Neural cell (in vitro differentiated cells): Measurements from ENCODE around the gene HOXB5. TPM values are rescaled to one million over a fixed set of nuclear protein-coding genes. Genes with fewer than 3 reads are reported as not detected.

Source experiments
- H2AFZ ChIP-seq: fragments of 200-600, 300-800 bp; sonication (generic), shearing (Covaris generic); 2 replicates; pipeline ENCODE4 v1.6.0; 2014; ENCODE audit warnings: low read depth, mild to moderate bottlenecking, antibody characterized with exemption, low read length, moderate library complexity
- H3F3A ChIP-seq: fragments of 200-600 bp; shearing (Covaris generic); 2 replicates; pipeline ENCODE4 v1.6.1; 2016; ENCODE audit warnings: mild to moderate bottlenecking, moderate library complexity, mixed read lengths, antibody characterized with exemption, low read length; ENCODE audit not compliant: insufficient read depth, poor library complexity, severe bottlenecking
- H3K27ac ChIP-seq: fragments of 200-600, 300-800 bp; sonication (generic), shearing (Covaris generic); 2 replicates; pipeline ENCODE4 v1.5.1; 2014; ENCODE audit warnings: mild to moderate bottlenecking, low read length, moderate library complexity
- H3K27me3 ChIP-seq: fragments of 300-800, 200-600 bp; sonication (generic), shearing (Covaris generic); 2 replicates; pipeline ENCODE4 v1.6.0; 2014; ENCODE audit warnings: mild to moderate bottlenecking, low read depth, low read length, moderate library complexity; ENCODE audit not compliant: insufficient read depth
- H3K36me3 ChIP-seq: fragments of 300-800, 200-600 bp; sonication (generic), shearing (Covaris generic); 2 replicates; pipeline ENCODE4 v1.5.1; 2014; ENCODE audit warnings: mild to moderate bottlenecking, antibody characterized with exemption, low read length, moderate library complexity; ENCODE audit not compliant: insufficient read depth
- H3K4me2 ChIP-seq: fragments of 300-800, 200-600 bp; sonication (generic), shearing (Covaris generic); 2 replicates; pipeline ENCODE4 v1.6.0; 2014; ENCODE audit warnings: mild to moderate bottlenecking, low read length
- H3K4me3 ChIP-seq: fragments of 300-800, 200-600 bp; sonication (generic), shearing (Covaris generic); 2 replicates; pipeline ENCODE4 v1.5.1; 2014; ENCODE audit warnings: mild to moderate bottlenecking, low read length, moderate library complexity
- H3K79me2 ChIP-seq: fragments of 200-600 bp; shearing (Covaris generic); replicated peaks from 2 replicates; pipeline ENCODE4 v1.6.0; 2014; ENCODE audit warnings: mild to moderate bottlenecking, low read length, moderate library complexity; ENCODE audit not compliant: insufficient read depth
- H3K9ac ChIP-seq: fragments of 300-800, 200-600 bp; sonication (generic), shearing (Covaris generic); 2 replicates; pipeline ENCODE4 v1.6.1; 2016; ENCODE audit warnings: mild to moderate bottlenecking, low read length, mixed read lengths
- H3K9me2 ChIP-seq: fragments of 200-600 bp; shearing (Covaris generic); 2 replicates; pipeline ENCODE4 v1.6.1; 2016; ENCODE audit warnings: mild to moderate bottlenecking, low read length, mixed read lengths; ENCODE audit not compliant: insufficient read depth
- H3K9me3 ChIP-seq: fragments of 200-600, 300-800 bp; sonication (generic), shearing (Covaris generic); 2 replicates; pipeline ENCODE4 v1.6.1; 2016; ENCODE audit warnings: mild to moderate bottlenecking, mixed run types, low read length, moderate library complexity, mixed read lengths
- H4K20me1 ChIP-seq: fragments of 200-600 bp; shearing (Covaris generic); 2 replicates; pipeline ENCODE4 v1.6.1; 2016; ENCODE audit warnings: mild to moderate bottlenecking, mixed run types; ENCODE audit not compliant: insufficient read depth
- CTCF ChIP-seq: fragments of 450-650 bp; IDR thresholded peaks from 2 replicates; pipeline ENCODE4 v1.5.1; 2014; ENCODE audit warnings: antibody characterized with exemption, mild to moderate bottlenecking, moderate library complexity; ENCODE audit not compliant: poor library complexity, severe bottlenecking
- EP300 ChIP-seq: fragments of 450-650 bp; conservative IDR thresholded peaks from 2 replicates; pipeline ENCODE4 v1.6.1; 2014; ENCODE audit warnings: antibody characterized with exemption, mild to moderate bottlenecking, moderate library complexity; ENCODE audit not compliant: poor library complexity, severe bottlenecking
- EZH2 ChIP-seq: fragments of 200-600, 300-800 bp; shearing (Covaris generic), sonication (generic); IDR thresholded peaks from 2 replicates; pipeline ENCODE4 v1.6.1; 2014; ENCODE audit warnings: antibody characterized with exemption, low read length, borderline replicate concordance, mild to moderate bottlenecking; ENCODE audit not compliant: insufficient read depth, poor library complexity, severe bottlenecking
- MXI1 ChIP-seq: fragments of 450-650 bp; conservative IDR thresholded peaks from 2 replicates; pipeline ENCODE4 v1.6.1; 2014; ENCODE audit warnings: antibody characterized with exemption, mild to moderate bottlenecking; ENCODE audit not compliant: poor library complexity, severe bottlenecking
- POLR2AphosphoS5 ChIP-seq: IDR thresholded peaks from 2 replicates; pipeline ENCODE4 v1.6.1; 2012
- RAD21 ChIP-seq: fragments of 450-650 bp; conservative IDR thresholded peaks from 2 replicates; pipeline ENCODE4 v1.6.1; 2014; ENCODE audit warnings: antibody characterized with exemption, mild to moderate bottlenecking, moderate library complexity
- REST ChIP-seq: IDR thresholded peaks from 2 replicates; pipeline ENCODE4 v1.6.1; 2012; ENCODE audit warnings: borderline replicate concordance
- SMC3 ChIP-seq: fragments of 450-650 bp; conservative IDR thresholded peaks from 2 replicates; pipeline ENCODE4 v1.6.1; 2014; ENCODE audit warnings: antibody characterized with exemption, mild to moderate bottlenecking, moderate library complexity; ENCODE audit not compliant: poor library complexity
- TAF1 ChIP-seq: IDR thresholded peaks from 2 replicates; pipeline ENCODE4 v1.6.1; 2012; ENCODE audit warnings: low read depth
- polyA plus RNA-seq: library from polyadenylated mRNA; depleted of rRNA; stranded (reverse); fragments of >200 nt; gene quantifications from 2 replicates; pipeline ENCODE4 v1.2.3, GENCODE V29; 2014

Gene HOXB5
- polyA plus RNA-seq, 1 donor from 2014 or later, result not detected

- H3K9ac ChIP-seq, result no peak overlapping the region
- no peaks in the 10 kb centered on the region for H3K36me3 ChIP-seq
- no peaks in the 10 kb centered on the region for H3K79me2 ChIP-seq
- peaks cover 100% of the 10 kb centered on the region for H3K27me3 ChIP-seq
- no peak for TF ChIP-seq SMC3
- no peak for TF ChIP-seq REST
- TF ChIP-seq EZH2, result no peak
- no peak for TF ChIP-seq TAF1
- no peak for TF ChIP-seq CTCF
- no peak for TF ChIP-seq RAD21
- TF ChIP-seq EP300, result no peak
- no peak for TF ChIP-seq MXI1
- no peak for TF ChIP-seq POLR2AphosphoS5
- H3K4me2 ChIP-seq, result no peak overlapping the region
- no peaks in the 10 kb centered on the region for H3K9me2 ChIP-seq
- H3K4me3 ChIP-seq, result no peak overlapping the region
- no peaks in the 10 kb centered on the region for H3K9me3 ChIP-seq
- no peaks in the 10 kb centered on the region for H3F3A ChIP-seq
- H3K27ac ChIP-seq, result no peak overlapping the region
- H4K20me1 ChIP-seq, result no peaks in the 10 kb centered on the region
- H2AFZ ChIP-seq, result no peak overlapping the region
Measured at GRCh38 chr17:48546924-48547807, 46.4 kb downstream of the HOXB5 start.

GRCh38 chr17:48546137-48546923 lies 47.2 kb downstream of the HOXB5 start:
- Histone ChIP-seq H3K27me3 (peaks cover 100% of the 10 kb centered on the region), H3F3A (no peaks in the 10 kb centered on the region), H3K9ac (no peak overlapping the region), H4K20me1 (no peaks in the 10 kb centered on the region), H3K79me2 (no peaks in the 10 kb centered on the region), H3K4me2 (no peak overlapping the region), H3K36me3 (no peaks in the 10 kb centered on the region), H3K27ac (no peak overlapping the region), H3K9me3 (no peaks in the 10 kb centered on the region), H3K9me2 (no peaks in the 10 kb centered on the region), H3K4me3 (no peak overlapping the region), H2AFZ (no peak overlapping the region)
- TF ChIP-seq SMC3, result no peak
- no peak for TF ChIP-seq TAF1
- no peak for TF ChIP-seq EZH2
- TF ChIP-seq POLR2AphosphoS5, result no peak
- TF ChIP-seq MXI1, result no peak
- no peak for TF ChIP-seq RAD21
- no peak for TF ChIP-seq EP300
- no peak for TF ChIP-seq CTCF
- no peak for TF ChIP-seq REST
